Fibroblast of skin of scalp (primary cell): ENCODE measurements around the gene TMEM259. TPM values are rescaled to one million over a fixed set of nuclear protein-coding genes. Genes with fewer than 3 reads are reported as not detected.
A peak's percentile ranks its signal among the peaks of the same experiment; 100 is the strongest.

Source experiments
- DNase-seq: peaks from one replicate; pipeline ENCODE4 v3.0.0-alpha.2; 2013
- polyA plus RNA-seq, 2 experiments: library from polyadenylated mRNA; unstranded; fragments of 120-200 nt; gene quantifications; one replicate each; pipeline ENCODE4 v1.2.1, GENCODE V29; 2013; ENCODE audit not compliant: insufficient read length in 2 of 2

The TMEM259 gene
- 95.0 TPM for polyA plus RNA-seq (2013, experiment 1 of 2; ENCODE audit: insufficient read length)
- 86.6 TPM for polyA plus RNA-seq (2013, experiment 2 of 2; ENCODE audit: insufficient read length)

GRCh38 chr19:1020868-1021425 is at the start of gene TMEM259:
Gene TMEM259 (minus strand): TSS chr19:1021123. CDS start chr19:1020996, 127 bp downstream.
- peak; percentile 99 for DNase-seq

- DNase-seq: no peak
Observed at GRCh38 chr19:1070576-1070930, 49.6 kb upstream of the TMEM259 start.

GRCh38 chr19:1069009-1069779 is 48.3 kb upstream of the TMEM259 start:
- DNase-seq: no peak

GRCh38 chr19:1068009-1069001 is 47.4 kb upstream of the TMEM259 start:
- DNase-seq: no peak

- no peak for DNase-seq
Observed at GRCh38 chr19:1067341-1067957, 46.5 kb upstream of the TMEM259 start.

- DNase-seq: no peak
Observed at GRCh38 chr19:1066748-1067340, 45.9 kb upstream of the TMEM259 start, which contains the start of gene ARHGAP45. Gene ARHGAP45 (plus strand): TSS chr19:1067167. CDS start chr19:1067406, 239 bp downstream.

GRCh38 chr19:1066251-1066747 is 45.4 kb upstream of the TMEM259 start:
- DNase-seq: no peak

- DNase-seq: no peak
Observed at GRCh38 chr19:1065606-1066109, 44.7 kb upstream of the TMEM259 start.

GRCh38 chr19:1064661-1065605 is 44.0 kb upstream of the TMEM259 start:
- DNase-seq: peak; percentile 54

GRCh38 chr19:1063909-1064660 is 43.2 kb upstream of the TMEM259 start:
- no peak for DNase-seq

GRCh38 chr19:1063030-1063908 is 42.3 kb upstream of the TMEM259 start:
- DNase-seq: no peak

GRCh38 chr19:1062387-1063029 is 41.6 kb upstream of the TMEM259 start:
- DNase-seq: no peak

- no peak for DNase-seq
Observed at GRCh38 chr19:1061987-1062386, 41.1 kb upstream of the TMEM259 start.

- no peak for DNase-seq
Observed at GRCh38 chr19:1060689-1061088, 39.8 kb upstream of the TMEM259 start.

GRCh38 chr19:1058112-1058511 is 37.2 kb upstream of the TMEM259 start:
- DNase-seq: no peak

- peak; percentile 52 for DNase-seq
Observed at GRCh38 chr19:1057176-1057855, 36.4 kb upstream of the TMEM259 start.

GRCh38 chr19:1055886-1056620 is 35.1 kb upstream of the TMEM259 start:
- no peak for DNase-seq
